HG03175 (cell line): ENCODE data around the gene OR4N2.
"Not testable (repeated sequence)": the region's sequence is repeated elsewhere in the genome, so short reads cannot be mapped to it uniquely, and the experiment has no call there.

Source experiments
- ATAC-seq: cut with Tn5 transposase; IDR thresholded peaks from one replicate; pipeline ENCODE4 v1.9.1; 2021; ENCODE audit warnings: mild to moderate bottlenecking, moderate library complexity; ENCODE audit not compliant: unreplicated experiment

OR4N2 gene

GRCh38 chr14:19803470-19803869, at the start of gene OR4N2:
OR4N2 (plus strand) TSS chr14:19803770; CDS start chr14:19827449, 23,679 bp downstream.
- not testable (repeated sequence) for ATAC-seq

- ATAC-seq: no peak
These were observed 49.4 kb upstream of the OR4N2 start for GRCh38 chr14:19754172-19754571.

GRCh38 chr14:19771491-19771890, 32.1 kb upstream of the OR4N2 start:
- ATAC-seq: not testable (repeated sequence)

- no peak for ATAC-seq
These were observed 31.6 kb upstream of the OR4N2 start for GRCh38 chr14:19771895-19772430.

GRCh38 chr14:19772454-19772853, 31.1 kb upstream of the OR4N2 start:
- ATAC-seq: not testable (repeated sequence)

GRCh38 chr14:19773204-19773603, 30.4 kb upstream of the OR4N2 start, which contains the start of gene OR4M1:
OR4M1 (plus strand) TSS chr14:19773504; CDS start chr14:19780323, 6,819 bp downstream.
- not testable (repeated sequence) for ATAC-seq

GRCh38 chr14:19775587-19775986, 28.0 kb upstream of the OR4N2 start:
- ATAC-seq: no peak

GRCh38 chr14:19785848-19786247, 17.7 kb upstream of the OR4N2 start:
- ATAC-seq: not testable (repeated sequence)

- ATAC-seq: not testable (repeated sequence)
These were observed 16.3 kb upstream of the OR4N2 start for GRCh38 chr14:19787318-19787717.

GRCh38 chr14:19788150-19788549, 15.4 kb upstream of the OR4N2 start:
- not testable (repeated sequence) for ATAC-seq

GRCh38 chr14:19796520-19797108, 7.0 kb upstream of the OR4N2 start:
- ATAC-seq: not testable (repeated sequence)

- no peak for ATAC-seq
These were observed 3.7 kb upstream of the OR4N2 start for GRCh38 chr14:19799880-19800279.

- ATAC-seq: no peak
These were observed 3.1 kb upstream of the OR4N2 start for GRCh38 chr14:19800282-19801117.

- no peak for ATAC-seq
These were observed 2.5 kb upstream of the OR4N2 start for GRCh38 chr14:19801118-19801464.

- not testable (repeated sequence) for ATAC-seq
These were observed 9.8 kb downstream of the OR4N2 start for GRCh38 chr14:19813171-19813920.

GRCh38 chr14:19819879-19820278, 16.3 kb downstream of the OR4N2 start:
- not testable (repeated sequence) for ATAC-seq

- ATAC-seq: not testable (repeated sequence)
These were observed 17.4 kb downstream of the OR4N2 start for GRCh38 chr14:19821016-19821415.

GRCh38 chr14:19823178-19823577, 19.6 kb downstream of the OR4N2 start:
- ATAC-seq: no peak

- ATAC-seq: no peak
These were observed 20.2 kb downstream of the OR4N2 start for GRCh38 chr14:19823765-19824164.

- ATAC-seq: not testable (repeated sequence)
These were observed 24.2 kb downstream of the OR4N2 start for GRCh38 chr14:19827626-19828244.

- no peak for ATAC-seq
These were observed 24.7 kb downstream of the OR4N2 start for GRCh38 chr14:19828314-19828713.
